Activated CD4-positive, CD25-positive, alpha-beta regulatory T cell treated with anti-CD3 and anti-CD28 coated beads, Interleukin-2, amount 50 U/mL, for 72 hours (primary cell): ENCODE data around the gene ADAT2.
A peak's percentile ranks its signal among the peaks of the same experiment; 100 is the strongest.
"Not testable (repeated sequence)": the region's sequence is repeated elsewhere in the genome, so short reads cannot be mapped to it uniquely, and the experiment has no call there.

Source experiments
- DNase-seq: peaks from one replicate; pipeline ENCODE4 v3.0.0; 2021

ADAT2 gene

GRCh38 chr6:143450453-143451371 is at the start of gene ADAT2, which contains the start of gene PEX3:
Gene ADAT2 (minus strand): TSS chr6:143450695. CDS start chr6:143450658, 37 bp downstream.
Gene PEX3 (plus strand): TSS chr6:143450805. CDS start chr6:143451043, 238 bp downstream.
- peak; percentile 89 for DNase-seq

GRCh38 chr6:143498428-143498827 is 47.9 kb upstream of the ADAT2 start:
- DNase-seq: no peak

- no peak for DNase-seq
Measured at GRCh38 chr6:143496974-143497373, 46.5 kb upstream of the ADAT2 start.

- no peak for DNase-seq
Measured at GRCh38 chr6:143490775-143491174, 40.3 kb upstream of the ADAT2 start.

- DNase-seq: no peak
Measured at GRCh38 chr6:143490244-143490643, 39.7 kb upstream of the ADAT2 start.

GRCh38 chr6:143486752-143487151 is 36.3 kb upstream of the ADAT2 start:
- no peak for DNase-seq

GRCh38 chr6:143485967-143486366 is 35.5 kb upstream of the ADAT2 start:
- DNase-seq: no peak

- no peak for DNase-seq
Measured at GRCh38 chr6:143482593-143482992, 32.1 kb upstream of the ADAT2 start.

GRCh38 chr6:143478479-143479062 is 28.1 kb upstream of the ADAT2 start:
- DNase-seq: no peak

- no peak for DNase-seq
Measured at GRCh38 chr6:143476545-143476944, 26.1 kb upstream of the ADAT2 start.

- DNase-seq: no peak
Measured at GRCh38 chr6:143471822-143472221, 21.3 kb upstream of the ADAT2 start.

GRCh38 chr6:143468823-143469222 is 18.3 kb upstream of the ADAT2 start:
- DNase-seq: not testable (repeated sequence)

- DNase-seq: no peak
Measured at GRCh38 chr6:143468026-143468425, 17.5 kb upstream of the ADAT2 start.

- no peak for DNase-seq
Measured at GRCh38 chr6:143465546-143465945, 15.1 kb upstream of the ADAT2 start.

- DNase-seq: no peak
Measured at GRCh38 chr6:143457563-143458359, 7.3 kb upstream of the ADAT2 start.

- no peak for DNase-seq
Measured at GRCh38 chr6:143451531-143451930, 1.0 kb upstream of the ADAT2 start.

GRCh38 chr6:143449714-143450452 is 612 bp downstream of the ADAT2 start:
- peak; percentile 46 for DNase-seq

- no peak for DNase-seq
Measured at GRCh38 chr6:143449082-143449713, 1.3 kb downstream of the ADAT2 start.

- DNase-seq: not testable (repeated sequence)
Measured at GRCh38 chr6:143447865-143448264, 2.6 kb downstream of the ADAT2 start.

GRCh38 chr6:143443096-143443495 is 7.4 kb downstream of the ADAT2 start:
- DNase-seq: no peak

- no peak for DNase-seq
Measured at GRCh38 chr6:143441680-143442545, 8.6 kb downstream of the ADAT2 start.
